ENCODE measurements around the gene PLD1.
A peak's percentile ranks its signal among the peaks of the same experiment; 100 is the strongest.
"Not testable (repeated sequence)": the region's sequence is repeated elsewhere in the genome, so short reads cannot be mapped to it uniquely, and the experiment has no call there.

Gene PLD1

DNA sequence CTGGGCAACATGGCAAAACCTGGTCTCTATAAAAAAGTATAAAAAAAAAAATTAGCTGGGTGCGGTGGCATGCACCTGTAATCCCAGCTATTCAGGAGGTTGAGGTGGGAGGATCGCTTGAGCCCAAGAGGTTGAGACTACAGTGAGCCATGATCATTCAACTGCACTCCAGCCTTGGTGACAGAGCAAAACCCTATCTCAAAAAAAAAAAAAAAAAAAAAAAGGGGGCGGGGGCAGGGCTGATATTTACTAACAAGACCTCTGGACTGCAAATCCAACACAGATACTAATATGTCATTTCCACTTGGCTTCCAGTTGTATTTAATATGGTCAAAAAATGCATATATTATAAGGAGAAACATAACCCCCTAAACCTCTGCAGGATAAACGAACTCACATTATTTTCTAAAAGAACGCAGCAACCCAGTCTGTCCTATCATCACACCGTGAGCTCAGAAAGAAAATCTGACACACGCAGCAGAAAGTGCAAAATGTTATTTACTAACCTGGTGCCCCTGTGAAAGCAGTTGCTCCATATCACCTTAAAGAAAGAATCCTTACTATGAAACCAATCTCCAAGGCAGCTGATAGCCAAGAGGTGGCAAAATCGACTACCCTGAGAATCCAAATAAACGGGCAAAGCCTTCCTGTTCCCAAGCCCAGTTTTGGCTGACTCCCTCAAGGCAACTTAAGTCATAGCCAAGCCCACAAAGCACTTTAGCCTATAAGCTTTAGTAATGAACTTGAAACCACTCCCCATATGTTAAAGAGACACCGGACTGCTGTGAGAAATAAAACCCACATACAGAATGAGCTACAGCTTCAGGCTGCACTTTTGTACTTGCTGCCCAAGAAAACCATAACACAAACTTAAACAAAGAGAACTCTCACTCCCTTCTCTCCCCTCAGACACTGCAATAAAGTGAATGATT, 39.3 kb downstream of the PLD1 start:
- DNase-seq (ENCODE audit: low spot score): peak; percentile 88

GRCh38 chr3:171769461-171769860, 40.8 kb downstream of the PLD1 start:
- no peak for DNase-seq (ENCODE audit: low spot score)

- no peak for DNase-seq (ENCODE audit: low spot score)
These were observed 41.3 kb downstream of the PLD1 start for GRCh38 chr3:171768986-171769385.

DNA sequence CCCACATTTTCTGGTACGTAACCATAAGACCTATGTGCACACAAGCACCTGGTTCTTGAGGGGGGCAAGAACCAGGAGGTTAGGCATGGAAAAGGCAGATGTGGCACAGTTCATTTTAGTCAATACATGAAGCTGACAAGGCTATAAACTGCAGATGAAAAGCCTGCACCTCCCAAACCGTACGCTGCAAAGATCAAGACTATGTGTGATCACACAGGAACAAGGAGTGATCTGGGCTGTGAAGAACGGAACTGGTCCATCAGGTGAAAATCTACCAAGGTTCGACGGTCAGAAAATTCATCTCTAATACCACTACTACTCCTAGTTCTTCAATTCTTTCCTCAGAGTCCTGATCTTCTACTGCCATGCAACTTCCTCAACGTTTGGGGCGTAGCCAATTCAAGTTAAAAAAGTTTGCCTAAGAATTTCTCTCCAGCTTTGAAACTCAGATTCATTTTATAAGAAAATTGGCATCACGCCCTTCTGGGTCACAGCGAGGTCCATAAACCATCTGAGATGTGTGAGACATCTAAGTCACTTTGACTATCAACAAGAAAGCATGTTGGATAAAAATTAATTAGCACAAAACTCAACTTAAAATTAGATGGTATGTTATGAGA, 41.9 kb downstream of the PLD1 start:
- DNase-seq (ENCODE audit: low spot score): no peak

GRCh38 chr3:171765511-171765887, 44.8 kb downstream of the PLD1 start:
- DNase-seq (ENCODE audit: low spot score): peak; percentile 44

DNA sequence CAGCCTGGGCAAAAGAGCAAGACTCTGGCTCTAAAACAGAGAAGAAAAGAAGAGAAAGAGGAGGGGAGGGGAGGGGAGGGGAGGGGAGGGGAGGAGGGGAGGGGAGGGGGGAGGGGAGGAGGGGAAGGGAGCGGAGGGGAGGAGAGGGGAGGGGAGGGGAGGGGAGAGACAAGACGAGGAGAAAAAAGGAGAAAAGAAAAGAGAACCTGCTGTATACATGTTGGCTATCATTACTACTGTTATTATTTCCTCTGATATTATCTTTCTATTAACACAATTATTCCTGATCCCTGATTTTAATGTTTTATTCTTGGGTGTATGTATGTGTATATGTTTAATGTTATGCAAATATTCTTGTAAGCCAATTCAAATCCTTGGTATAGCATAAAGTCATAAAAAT, 46.9 kb downstream of the PLD1 start:
- no peak for DNase-seq (ENCODE audit: low spot score)

DNA sequence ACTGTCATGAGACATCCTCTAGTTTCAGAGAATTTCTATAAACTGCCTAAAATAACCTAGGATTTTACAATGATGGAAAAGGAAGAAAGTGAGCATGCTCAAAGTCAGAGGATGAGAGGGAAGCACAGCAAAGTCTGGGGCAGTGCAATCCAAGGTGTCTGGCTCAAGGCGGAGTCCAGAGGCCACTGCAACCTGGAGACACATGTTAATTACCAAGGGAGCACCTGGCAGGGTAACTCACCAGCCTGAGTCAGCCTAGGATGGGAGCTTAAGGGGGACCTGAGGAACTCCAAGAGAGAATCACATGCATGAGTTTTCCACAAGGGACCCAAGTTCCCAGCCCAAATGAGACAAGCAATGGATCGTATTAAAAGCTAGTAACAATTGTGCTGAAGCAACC, 49.8 kb downstream of the PLD1 start:
- DNase-seq (ENCODE audit: low spot score): no peak

GRCh38 chr3:171758109-171758508, 52.2 kb downstream of the PLD1 start:
- DNase-seq (ENCODE audit: low spot score): no peak

DNA sequence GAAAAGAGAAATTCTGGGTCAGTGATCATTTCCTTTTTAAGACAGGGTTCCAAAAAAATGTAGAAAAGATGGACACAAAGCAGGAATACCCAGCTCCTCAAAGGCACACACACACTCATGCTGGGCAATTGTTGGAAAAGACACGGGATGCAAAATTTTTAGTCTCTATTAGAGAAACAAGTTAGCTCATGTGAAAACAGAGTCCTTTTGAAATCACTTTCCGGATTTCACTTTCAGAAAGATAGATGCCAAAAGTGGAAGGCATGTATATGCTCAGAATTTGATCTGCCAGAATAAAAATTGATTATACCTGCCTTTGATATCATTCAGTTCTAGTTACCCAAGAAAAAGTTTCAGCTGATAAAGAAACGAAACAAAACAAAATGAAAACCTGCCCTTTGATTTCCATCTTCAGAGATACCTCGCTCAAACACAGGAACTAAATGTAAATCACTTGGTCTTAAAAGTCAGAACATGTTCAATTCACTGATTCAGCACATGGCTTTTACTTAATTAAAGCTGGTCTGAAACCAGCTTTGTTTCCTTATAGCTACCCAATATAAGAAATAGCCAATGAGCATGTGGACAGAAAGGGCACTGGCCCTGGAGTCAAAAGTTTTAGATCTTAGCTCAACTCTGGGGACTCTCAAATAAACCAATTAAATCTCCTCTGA, 52.8 kb downstream of the PLD1 start:
- no peak for DNase-seq (ENCODE audit: low spot score)

GRCh38 chr3:171755656-171756055, 54.6 kb downstream of the PLD1 start:
- DNase-seq (ENCODE audit: low spot score): no peak

GRCh38 chr3:171755015-171755589, 55.2 kb downstream of the PLD1 start:
- no peak for DNase-seq (ENCODE audit: low spot score)

GRCh38 chr3:171753665-171754408, 56.4 kb downstream of the PLD1 start:
- DNase-seq (ENCODE audit: low spot score): no peak

DNA sequence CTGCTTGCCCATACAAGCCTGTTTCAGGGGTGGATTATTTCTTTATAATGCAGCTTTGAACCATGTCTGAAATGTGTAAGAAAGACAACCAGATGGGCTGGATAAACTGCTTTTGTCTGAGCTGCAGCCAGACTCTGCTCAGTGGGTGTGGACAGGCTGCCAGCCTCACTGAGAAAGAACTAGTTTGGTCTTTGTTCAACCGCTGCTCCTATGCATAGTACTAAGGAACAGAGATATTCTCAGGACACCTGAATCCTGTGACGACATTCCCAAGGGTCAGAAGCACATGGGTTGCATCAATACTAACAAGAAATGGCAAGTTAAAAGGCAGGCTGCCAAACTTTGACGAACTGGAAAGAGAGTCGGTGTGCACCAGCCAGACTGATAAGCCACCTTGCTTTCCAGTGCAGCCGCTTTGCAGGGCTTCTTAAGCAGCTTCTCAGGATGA, 57.2 kb downstream of the PLD1 start:
- DNase-seq (ENCODE audit: low spot score): no peak

DNA sequence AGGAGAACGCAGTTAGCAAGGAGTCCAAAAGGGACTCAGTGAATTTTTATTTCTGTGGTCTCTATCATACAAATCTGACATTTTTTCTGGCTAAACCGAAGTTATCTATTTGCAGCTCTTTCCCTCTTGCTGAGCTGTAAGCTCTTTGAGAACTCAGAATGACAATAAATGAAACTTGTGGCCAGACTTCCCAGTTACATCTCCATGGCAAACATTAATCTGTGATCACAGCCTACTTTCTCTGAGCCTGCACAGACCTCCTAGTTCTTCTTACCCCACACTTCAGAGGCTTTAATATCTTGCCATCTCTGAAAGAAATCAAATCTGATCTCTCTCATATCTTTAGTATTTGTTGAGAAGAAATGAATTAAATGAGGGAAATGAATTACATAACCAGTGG, 58.0 kb downstream of the PLD1 start:
- no peak for DNase-seq (ENCODE audit: low spot score)

DNA sequence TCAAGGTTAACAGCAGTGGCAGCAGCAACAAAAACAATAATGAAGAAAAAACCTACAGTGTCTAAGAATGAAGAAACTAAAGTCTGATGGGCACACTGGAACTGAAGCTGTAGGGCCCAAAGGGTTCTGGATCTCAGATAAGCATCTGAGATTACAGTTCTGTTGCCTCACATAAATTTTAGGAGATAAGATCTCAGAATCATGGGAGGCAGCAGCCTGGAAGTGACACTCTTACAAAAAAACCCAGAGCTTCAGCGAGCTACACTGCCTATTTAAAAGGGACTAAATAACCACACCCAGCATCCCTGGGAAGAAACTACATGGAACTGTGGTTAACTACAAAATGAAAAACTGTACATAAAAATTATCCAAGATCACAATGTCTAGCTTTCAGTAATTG, 61.2 kb downstream of the PLD1 start:
- DNase-seq (ENCODE audit: low spot score): no peak

DNA sequence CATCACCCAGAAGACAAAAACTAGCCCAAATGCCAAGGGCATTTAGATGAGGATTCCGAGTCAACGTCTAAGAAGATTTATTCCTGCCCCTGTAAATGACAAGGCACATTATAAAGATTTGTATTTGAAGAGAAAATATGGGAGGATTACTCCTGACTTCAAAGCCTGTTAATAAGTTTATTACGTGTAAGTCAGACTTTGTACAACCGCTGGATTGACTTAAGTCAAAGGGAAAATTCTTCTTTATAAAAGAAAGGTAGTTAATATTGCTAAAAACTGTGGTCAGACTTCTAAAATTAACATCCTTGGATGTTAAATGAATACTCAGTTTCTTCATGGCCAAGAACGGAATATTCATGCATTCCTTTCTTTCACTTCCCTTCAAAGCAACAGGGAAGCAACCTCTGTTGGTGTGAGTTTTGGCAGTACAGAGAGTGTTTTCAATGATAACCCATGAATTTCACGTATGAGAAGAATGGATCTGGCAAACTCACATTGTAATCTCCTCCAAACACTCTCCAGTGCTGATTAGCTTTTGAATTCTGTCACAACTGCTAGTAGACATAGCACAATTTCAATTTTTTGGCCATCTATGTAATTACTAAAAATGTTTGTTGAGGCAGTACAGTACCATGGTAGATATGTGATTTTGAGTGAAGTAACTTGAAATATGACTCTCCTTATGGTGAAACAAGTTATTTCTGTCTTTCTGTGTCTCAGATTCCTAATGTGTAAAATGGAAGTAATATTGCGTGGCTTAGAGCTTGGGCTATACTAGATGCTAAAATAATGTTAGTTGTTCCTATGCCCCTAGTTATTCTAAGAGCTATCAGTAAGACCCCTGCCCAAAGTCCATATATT, 62.0 kb downstream of the PLD1 start:
- DNase-seq (ENCODE audit: low spot score): no peak

GRCh38 chr3:171747223-171747920, 62.9 kb downstream of the PLD1 start:
- no peak for DNase-seq (ENCODE audit: low spot score)

DNA sequence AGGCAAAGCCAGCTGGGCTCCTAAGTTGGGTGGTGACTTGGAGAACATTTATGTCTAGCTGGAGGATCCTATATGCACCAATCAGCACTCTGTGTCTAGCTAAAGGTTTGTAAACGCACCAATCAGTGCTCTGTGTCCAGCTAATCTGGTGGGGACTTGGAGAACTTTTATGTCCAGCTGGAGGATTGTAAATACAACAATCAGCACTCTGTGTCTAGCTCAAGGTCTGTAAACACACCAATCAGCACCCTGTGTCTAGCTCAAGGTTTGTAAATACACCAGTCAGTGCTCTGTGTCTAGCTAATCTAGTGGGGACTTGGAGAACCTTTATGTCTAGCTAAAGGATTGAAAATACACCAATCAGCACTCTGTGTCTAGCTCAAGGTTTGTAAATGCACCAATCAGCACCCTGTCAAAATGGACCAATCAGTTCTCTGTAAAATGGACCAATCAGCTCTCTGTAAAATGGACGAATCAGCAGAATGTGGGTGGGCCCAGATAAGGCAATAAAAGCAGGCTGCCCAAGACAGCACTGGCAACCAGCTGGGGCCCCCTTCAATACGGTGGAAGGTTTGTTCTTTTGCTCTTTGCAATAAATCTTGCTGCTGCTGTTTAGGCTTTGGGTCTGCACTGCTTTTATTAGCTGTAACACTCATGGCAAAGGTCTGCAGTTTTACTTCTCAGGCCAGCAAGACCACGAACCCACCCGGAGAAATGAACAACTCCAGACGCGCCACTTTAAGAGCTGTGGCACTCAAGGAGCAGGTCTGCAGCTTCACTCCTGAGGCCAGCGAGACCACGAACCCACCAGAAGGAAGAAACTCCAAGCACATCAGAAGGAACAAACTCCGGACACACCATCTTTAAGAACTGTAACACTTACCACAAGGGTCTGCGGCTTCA, 63.7 kb downstream of the PLD1 start:
- not testable (repeated sequence) for DNase-seq (ENCODE audit: low spot score)
